Measurements from ENCODE around the gene RIMS3.

The RIMS3 gene

DNA sequence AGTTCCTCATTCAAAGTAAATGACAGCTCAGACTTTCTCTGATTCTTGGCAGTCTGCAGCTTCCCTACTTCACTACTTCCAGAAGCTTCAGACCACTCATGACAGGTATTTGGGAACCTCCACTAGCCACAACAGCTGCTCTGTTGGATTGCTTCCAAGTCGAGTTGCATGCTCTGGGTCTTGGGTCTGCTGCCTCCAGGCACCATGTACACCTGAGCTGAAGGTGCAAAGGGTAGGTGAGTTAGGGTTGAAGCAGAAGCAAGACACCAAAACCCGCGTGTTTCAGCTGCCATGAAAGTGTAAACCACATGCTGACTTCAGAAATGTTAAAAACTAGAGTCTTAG is 71.3 kb downstream of the RIMS3 start:
- TF ChIP-seq, protein P1, sequence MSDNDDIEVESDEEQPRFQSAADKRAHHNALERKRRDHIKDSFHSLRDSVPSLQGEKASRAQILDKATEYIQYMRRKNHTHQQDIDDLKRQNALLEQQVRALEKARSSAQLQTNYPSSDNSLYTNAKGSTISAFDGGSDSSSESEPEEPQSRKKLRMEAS (IDR thresholded peaks at IDR 0.05; ENCODE audit: low read depth, low read length): no peak
- TF ChIP-seq MYC (IDR thresholded peaks at IDR 0.05; ENCODE audit: low read depth, low read length) (no peak), POLR2A (IDR thresholded peaks at IDR 0.05; ENCODE audit: extremely low read depth, insufficient read length) (no peak)
- TF ChIP-seq, protein P2, sequence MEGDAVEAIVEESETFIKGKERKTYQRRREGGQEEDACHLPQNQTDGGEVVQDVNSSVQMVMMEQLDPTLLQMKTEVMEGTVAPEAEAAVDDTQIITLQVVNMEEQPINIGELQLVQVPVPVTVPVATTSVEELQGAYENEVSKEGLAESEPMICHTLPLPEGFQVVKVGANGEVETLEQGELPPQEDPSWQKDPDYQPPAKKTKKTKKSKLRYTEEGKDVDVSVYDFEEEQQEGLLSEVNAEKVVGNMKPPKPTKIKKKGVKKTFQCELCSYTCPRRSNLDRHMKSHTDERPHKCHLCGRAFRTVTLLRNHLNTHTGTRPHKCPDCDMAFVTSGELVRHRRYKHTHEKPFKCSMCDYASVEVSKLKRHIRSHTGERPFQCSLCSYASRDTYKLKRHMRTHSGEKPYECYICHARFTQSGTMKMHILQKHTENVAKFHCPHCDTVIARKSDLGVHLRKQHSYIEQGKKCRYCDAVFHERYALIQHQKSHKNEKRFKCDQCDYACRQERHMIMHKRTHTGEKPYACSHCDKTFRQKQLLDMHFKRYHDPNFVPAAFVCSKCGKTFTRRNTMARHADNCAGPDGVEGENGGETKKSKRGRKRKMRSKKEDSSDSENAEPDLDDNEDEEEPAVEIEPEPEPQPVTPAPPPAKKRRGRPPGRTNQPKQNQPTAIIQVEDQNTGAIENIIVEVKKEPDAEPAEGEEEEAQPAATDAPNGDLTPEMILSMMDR (IDR thresholded peaks at IDR 0.05; ENCODE audit: low read depth, low read length): no peak
- DNase-seq (ENCODE audit: low read depth): peak; percentile 16
- H3K4me3 ChIP-seq (ENCODE audit: low read depth, low read length): no peak overlapping the region

DNA sequence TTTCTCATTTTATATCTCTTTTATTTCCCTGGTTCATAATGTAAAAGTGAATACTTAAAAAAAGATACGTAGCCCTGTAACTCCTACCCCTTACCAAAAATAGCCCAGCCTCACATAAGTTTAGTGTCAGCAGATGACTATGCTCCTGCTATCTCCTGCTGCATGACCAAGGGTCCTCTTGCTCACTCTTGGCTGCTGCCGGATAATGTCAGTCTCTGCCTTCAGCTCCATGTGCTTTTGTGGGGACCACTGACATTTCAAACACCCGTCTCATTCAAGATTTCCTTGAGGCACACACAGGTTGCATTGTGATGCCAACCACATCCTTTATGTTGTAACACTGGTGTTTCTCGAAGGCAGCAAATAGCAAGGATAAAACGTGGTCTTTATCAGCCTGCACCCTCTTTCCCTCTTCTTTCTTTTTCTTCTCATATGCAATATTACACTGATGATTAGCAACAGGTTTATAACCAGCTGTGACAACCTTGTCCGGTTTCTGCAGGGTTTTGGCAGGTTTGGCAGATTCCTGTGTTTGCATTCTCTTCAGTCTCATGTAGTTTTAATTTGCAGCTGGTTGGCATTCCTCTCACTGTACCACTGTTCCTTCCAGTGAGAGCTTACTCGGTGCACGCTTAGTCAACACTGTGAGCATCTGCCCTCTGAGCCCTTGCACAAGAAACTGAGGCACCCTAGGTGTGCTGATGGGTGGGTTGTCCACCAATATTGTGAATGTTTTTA is 71.9 kb downstream of the RIMS3 start:
- peak; percentile 59 for DNase-seq (ENCODE audit: low read depth)
- TF ChIP-seq POLR2A (IDR thresholded peaks at IDR 0.05; ENCODE audit: extremely low read depth, insufficient read length): no peak
- TF ChIP-seq, protein P1 (IDR thresholded peaks at IDR 0.05; ENCODE audit: low read depth, low read length): peak; percentile 86
- TF ChIP-seq MYC (IDR thresholded peaks at IDR 0.05; ENCODE audit: low read depth, low read length): peak; percentile 65
- TF ChIP-seq, protein P2 (IDR thresholded peaks at IDR 0.05; ENCODE audit: low read depth, low read length): no peak
- no peak overlapping the region for H3K4me3 ChIP-seq (ENCODE audit: low read depth, low read length)

DNA sequence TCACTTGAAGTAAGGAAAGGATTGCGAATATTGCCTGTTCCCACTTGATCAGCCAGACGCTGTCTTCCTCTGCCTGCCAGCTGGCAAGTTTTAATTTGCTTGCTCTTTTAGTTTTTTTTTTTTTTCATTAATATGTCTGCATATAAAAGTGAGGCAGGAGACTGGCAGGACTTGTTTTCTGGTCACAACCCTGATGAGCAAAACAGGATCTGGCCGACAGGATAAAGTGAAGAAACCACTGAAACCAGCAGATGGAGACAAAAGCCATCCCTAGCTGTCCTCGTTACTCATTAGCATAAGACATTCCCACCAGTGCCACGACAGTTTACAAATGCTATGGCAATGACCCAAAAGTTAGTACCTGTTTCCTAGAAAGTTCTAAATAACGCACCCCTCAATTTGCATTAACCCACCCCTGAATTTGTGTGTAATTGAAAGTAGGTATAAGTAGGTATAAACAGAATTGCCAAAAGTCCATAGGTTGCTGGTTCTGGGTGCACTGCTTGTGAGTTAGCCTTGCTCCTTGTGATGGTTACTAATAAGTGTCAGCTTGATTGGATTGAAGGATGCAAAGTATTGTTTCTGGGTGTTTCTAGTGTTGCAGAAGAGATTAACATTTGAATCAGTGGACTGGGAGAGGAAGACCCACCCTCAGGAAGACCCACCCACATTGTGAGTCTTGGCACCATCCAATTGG is 73.2 kb downstream of the RIMS3 start:
- DNase-seq (ENCODE audit: low read depth): peak; percentile 60
- no peak overlapping the region for H3K4me3 ChIP-seq (ENCODE audit: low read depth, low read length)
- TF ChIP-seq POLR2A (IDR thresholded peaks at IDR 0.05; ENCODE audit: extremely low read depth, insufficient read length) (no peak), MYC (IDR thresholded peaks at IDR 0.05; ENCODE audit: low read depth, low read length) (no peak)
- TF ChIP-seq, protein P2 (IDR thresholded peaks at IDR 0.05; ENCODE audit: low read depth, low read length): peak; percentile 28
- TF ChIP-seq, protein P1 (IDR thresholded peaks at IDR 0.05; ENCODE audit: low read depth, low read length): 0 out of 2 replicates have a peak, but pooled peaks have one; percentile 7

DNA sequence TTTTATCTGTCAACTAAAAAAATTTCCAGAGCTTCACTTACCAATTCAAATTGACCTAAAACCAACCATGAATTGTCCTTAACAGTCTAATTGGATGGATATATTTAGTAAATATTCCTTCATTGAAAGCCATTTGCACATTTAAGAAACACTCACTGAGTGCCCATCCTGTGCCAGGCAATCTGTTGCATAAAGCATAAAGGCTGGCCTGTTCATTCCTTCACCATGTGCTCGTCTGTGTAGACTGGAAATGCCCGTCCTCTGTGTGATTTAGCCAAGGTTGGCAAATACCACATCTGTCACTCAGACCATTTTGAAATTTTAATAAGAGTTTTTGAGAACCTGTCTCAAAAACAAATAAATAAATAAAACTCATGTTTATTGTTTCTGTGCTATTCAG is 76.9 kb downstream of the RIMS3 start:
- TF ChIP-seq POLR2A (IDR thresholded peaks at IDR 0.05; ENCODE audit: extremely low read depth, insufficient read length) (no peak), MYC (IDR thresholded peaks at IDR 0.05; ENCODE audit: low read depth, low read length) (no peak)
- TF ChIP-seq, protein P2 (IDR thresholded peaks at IDR 0.05; ENCODE audit: low read depth, low read length): no peak
- TF ChIP-seq, protein P1 (IDR thresholded peaks at IDR 0.05; ENCODE audit: low read depth, low read length): no peak
- no peak overlapping the region for H3K4me3 ChIP-seq (ENCODE audit: low read depth, low read length)
- DNase-seq (ENCODE audit: low read depth): no peak

DNA sequence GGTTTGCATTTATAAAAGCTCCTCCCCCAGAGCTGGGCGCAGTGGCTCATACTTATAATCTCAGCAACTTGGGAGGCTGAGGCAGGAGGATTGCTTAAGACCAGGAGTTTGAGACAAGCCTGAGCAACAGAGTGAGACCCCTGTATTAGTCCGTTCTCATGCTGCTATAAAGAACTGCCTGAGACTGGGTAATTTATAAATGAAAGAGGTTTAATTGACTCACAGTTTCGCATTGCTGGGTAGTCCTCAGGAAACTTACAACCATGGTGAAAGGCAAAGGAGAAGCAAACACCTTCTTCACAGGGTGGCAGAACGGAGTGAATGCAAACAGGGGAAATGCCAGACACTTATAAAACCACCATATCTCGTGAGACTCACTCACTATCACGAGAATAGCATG is 81.5 kb downstream of the RIMS3 start:
- H3K4me3 ChIP-seq (ENCODE audit: low read depth, low read length): no peak overlapping the region
- no peak for DNase-seq (ENCODE audit: low read depth)
- TF ChIP-seq, protein P2 (IDR thresholded peaks at IDR 0.05; ENCODE audit: low read depth, low read length): no peak
- no peak for TF ChIP-seq MYC (IDR thresholded peaks at IDR 0.05; ENCODE audit: low read depth, low read length)
- TF ChIP-seq, protein P1 (IDR thresholded peaks at IDR 0.05; ENCODE audit: low read depth, low read length): no peak

Measured in NB4 (cell line).